HG03354 (cell line): ENCODE results near the gene ACTR8.

Experiments
- ATAC-seq: cut with Tn5 transposase; IDR thresholded peaks from one replicate; pipeline ENCODE4 v1.9.1; 2021; ENCODE audit warnings: mild to moderate bottlenecking; ENCODE audit not compliant: unreplicated experiment, poor library complexity, severe bottlenecking

The ACTR8 gene

GRCh38 chr3:53836084-53836872 lies 45.7 kb downstream of the ACTR8 start:
- no peak for ATAC-seq

GRCh38 chr3:53835257-53835656 lies 46.7 kb downstream of the ACTR8 start:
- ATAC-seq, result no peak

- no peak for ATAC-seq
These were observed 47.4 kb downstream of the ACTR8 start for GRCh38 chr3:53834429-53835095.

- ATAC-seq, result no peak
These were observed 48.3 kb downstream of the ACTR8 start for GRCh38 chr3:53833700-53834099.

- ATAC-seq, result no peak
These were observed 48.8 kb downstream of the ACTR8 start for GRCh38 chr3:53833053-53833645.

GRCh38 chr3:53830944-53831343 lies 51.0 kb downstream of the ACTR8 start:
- no peak for ATAC-seq

- ATAC-seq, result no peak
These were observed 52.3 kb downstream of the ACTR8 start for GRCh38 chr3:53829605-53830004.

GRCh38 chr3:53828581-53828980 lies 53.4 kb downstream of the ACTR8 start:
- no peak for ATAC-seq

- no peak for ATAC-seq
These were observed 55.9 kb downstream of the ACTR8 start for GRCh38 chr3:53826048-53826447.

GRCh38 chr3:53824795-53825194 lies 57.2 kb downstream of the ACTR8 start:
- ATAC-seq, result no peak

GRCh38 chr3:53823956-53824657 lies 57.8 kb downstream of the ACTR8 start:
- no peak for ATAC-seq

GRCh38 chr3:53823026-53823955 lies 58.7 kb downstream of the ACTR8 start:
- no peak for ATAC-seq

- no peak for ATAC-seq
These were observed 59.6 kb downstream of the ACTR8 start for GRCh38 chr3:53822331-53822741.

GRCh38 chr3:53821631-53822121 lies 60.3 kb downstream of the ACTR8 start:
- ATAC-seq, result peak; percentile 49

- no peak for ATAC-seq
These were observed 61.0 kb downstream of the ACTR8 start for GRCh38 chr3:53820756-53821580.

GRCh38 chr3:53820084-53820483 lies 61.9 kb downstream of the ACTR8 start:
- no peak for ATAC-seq

GRCh38 chr3:53819163-53819868 lies 62.6 kb downstream of the ACTR8 start:
- no peak for ATAC-seq
